ENCODE measurements around the gene RASSF3. TPM values are rescaled to one million over a fixed set of nuclear protein-coding genes. Genes with fewer than 3 reads are reported as not detected.

The RASSF3 gene
- total and polyA plus RNA-seq, 4 donors = 9.4 to 18.7 (median 10.9) TPM

DNA sequence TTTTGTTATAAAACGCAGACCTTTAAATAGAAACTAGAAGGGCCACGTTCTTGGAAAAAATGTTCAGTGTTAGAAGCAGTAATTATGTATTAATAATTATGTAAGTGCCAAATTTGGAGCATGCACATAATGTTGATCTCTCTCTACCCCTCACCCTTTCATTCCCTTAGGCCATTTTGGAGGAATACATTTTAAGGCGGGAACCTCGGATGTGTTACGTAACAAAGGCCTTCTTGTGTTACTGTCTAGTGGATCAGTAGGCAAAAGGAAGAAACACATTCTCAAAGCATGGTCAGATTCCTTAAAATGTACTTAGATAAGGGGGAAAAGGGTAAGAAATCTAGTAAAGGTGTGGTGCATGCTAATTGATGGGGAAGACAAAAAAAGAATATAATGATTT lies 52.7 kb downstream of the RASSF3 start:
- WGBS (ENCODE audit: insufficient coverage) = no CpG with 5 or more reads among the region's 5 CpGs
- DNase-seq (ENCODE audit: low read depth in 4 of 6, low spot score in 6 of 6) = no peak
- Histone ChIP-seq H3K4me1 (ENCODE audit: control insufficient read depth, insufficient read depth, low read length) (no peaks in the 10 kb centered on the region), H3K27me3 (ENCODE audit: control insufficient read depth, insufficient read depth, low read length) (no peaks in the 10 kb centered on the region), H3K4me3 (ENCODE audit: low read depth, low read length) (no peak overlapping the region), H3K27ac (ENCODE audit: low read depth, low read length) (no peak overlapping the region), H3K9me3 (ENCODE audit: control insufficient read depth, insufficient read depth, low read length) (no peaks in the 10 kb centered on the region), H3K36me3 (ENCODE audit: control insufficient read depth, insufficient read depth, low read length) (no peaks in the 10 kb centered on the region)

DNA sequence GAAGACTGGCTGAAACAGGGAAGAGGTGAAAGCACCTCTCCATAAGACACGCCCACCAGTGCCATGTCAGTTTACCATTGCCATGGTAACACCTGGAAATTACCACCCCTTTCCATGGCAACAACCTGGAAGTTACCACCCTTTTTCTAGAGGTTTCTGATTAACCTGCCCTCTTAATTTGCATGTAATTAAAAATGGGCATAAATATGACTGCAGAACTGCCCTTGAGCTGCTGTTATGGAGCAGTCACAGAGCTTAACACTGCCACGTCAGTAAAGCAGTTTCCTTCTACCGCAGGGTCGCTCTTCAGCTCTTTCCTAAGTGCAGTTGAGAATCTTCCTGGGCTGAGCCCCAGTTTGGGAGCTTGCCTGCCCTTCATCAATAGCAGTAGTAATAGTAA lies 55.2 kb downstream of the RASSF3 start:
- no peak overlapping the region for H3K4me3 ChIP-seq (ENCODE audit: low read depth, low read length)
- 74% methylated on average over 3 of the region's 4 CpGs for WGBS (ENCODE audit: insufficient coverage)
- no peaks in the 10 kb centered on the region for H3K9me3 ChIP-seq (ENCODE audit: control insufficient read depth, insufficient read depth, low read length)
- no peaks in the 10 kb centered on the region for H3K4me1 ChIP-seq (ENCODE audit: control insufficient read depth, insufficient read depth, low read length)
- no peak for DNase-seq (ENCODE audit: low read depth in 4 of 6, low spot score in 6 of 6)
- H3K27ac ChIP-seq (ENCODE audit: low read depth, low read length) = no peak overlapping the region
- no peaks in the 10 kb centered on the region for H3K27me3 ChIP-seq (ENCODE audit: control insufficient read depth, insufficient read depth, low read length)
- no peaks in the 10 kb centered on the region for H3K36me3 ChIP-seq (ENCODE audit: control insufficient read depth, insufficient read depth, low read length)

DNA sequence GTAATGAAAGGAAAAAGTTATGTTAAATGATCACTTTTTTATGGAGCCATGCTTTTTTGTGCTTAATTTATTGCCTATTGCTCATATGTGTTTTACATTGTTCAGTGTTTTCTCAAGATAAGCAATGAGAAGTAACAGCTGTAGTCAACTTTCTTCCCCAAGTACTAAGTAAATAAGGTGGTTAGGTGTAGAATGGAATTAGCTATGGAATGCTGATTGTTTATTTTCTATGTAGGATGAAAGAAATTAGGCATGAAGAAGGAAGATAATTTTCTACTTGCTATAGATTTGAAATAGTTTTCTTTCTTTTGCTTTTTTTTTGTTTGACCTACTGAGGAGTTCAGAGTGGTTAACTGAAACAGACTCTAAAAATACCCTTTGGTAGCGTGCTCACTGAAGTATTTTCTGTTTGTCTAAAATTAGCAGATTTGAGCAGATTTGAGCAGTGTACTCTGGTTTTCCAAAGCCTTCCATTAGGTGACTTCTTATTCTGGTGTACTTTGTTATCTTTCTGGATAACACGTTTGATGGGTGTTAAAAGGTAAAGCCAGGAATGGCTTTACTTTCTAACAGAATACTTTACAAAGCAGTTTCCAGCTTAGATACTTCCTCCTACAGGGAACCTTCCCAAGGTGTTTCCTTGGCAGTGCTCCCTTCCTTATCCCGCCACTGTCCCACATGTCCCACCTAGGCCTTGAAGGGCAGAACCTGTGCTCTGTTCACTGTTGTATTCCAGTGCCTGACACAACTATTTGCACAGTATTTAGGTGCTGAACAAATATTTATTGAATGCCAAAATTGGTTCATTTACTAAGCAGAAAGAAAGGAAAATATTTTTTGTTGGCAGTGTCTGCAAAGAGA lies 56.0 kb downstream of the RASSF3 start:
- no peaks in the 10 kb centered on the region for H3K27me3 ChIP-seq (ENCODE audit: control insufficient read depth, insufficient read depth, low read length)
- peaks cover 3% of the 10 kb centered on the region for H3K4me1 ChIP-seq (ENCODE audit: control insufficient read depth, insufficient read depth, low read length)
- H3K36me3 ChIP-seq (ENCODE audit: control insufficient read depth, insufficient read depth, low read length) = no peaks in the 10 kb centered on the region
- H3K4me3 ChIP-seq (ENCODE audit: low read depth, low read length) = no peak overlapping the region
- DNase-seq (ENCODE audit: low read depth in 4 of 6, low spot score in 6 of 6) = no peak
- H3K27ac ChIP-seq (ENCODE audit: low read depth, low read length) = no peak overlapping the region
- WGBS (ENCODE audit: insufficient coverage) = 86% methylated on average over 2 of the region's 3 CpGs
- no peaks in the 10 kb centered on the region for H3K9me3 ChIP-seq (ENCODE audit: control insufficient read depth, insufficient read depth, low read length)

DNA sequence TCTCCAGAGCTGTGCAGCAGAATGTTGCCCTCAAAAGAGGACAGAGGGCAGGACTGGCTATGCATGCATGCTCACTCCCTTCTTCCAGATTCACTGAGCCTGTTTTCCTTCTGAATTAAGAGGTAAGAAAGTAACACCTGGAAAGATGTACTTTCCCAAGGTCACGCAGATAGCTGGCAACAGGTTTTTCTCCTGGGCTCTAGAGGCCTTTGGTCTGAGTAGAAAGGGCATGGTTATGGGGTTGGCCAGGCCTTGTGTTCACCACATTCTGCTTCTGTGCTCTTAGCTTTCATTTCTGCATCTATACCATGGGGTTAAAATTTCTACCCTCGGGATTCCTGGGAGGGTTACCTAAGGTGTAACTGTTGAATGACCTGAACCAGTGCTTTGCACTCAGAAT lies 57.5 kb downstream of the RASSF3 start:
- Histone ChIP-seq H3K4me3 (ENCODE audit: low read depth, low read length) (no peak overlapping the region), H3K9me3 (ENCODE audit: control insufficient read depth, insufficient read depth, low read length) (no peaks in the 10 kb centered on the region), H3K36me3 (ENCODE audit: control insufficient read depth, insufficient read depth, low read length) (no peaks in the 10 kb centered on the region), H3K27ac (ENCODE audit: low read depth, low read length) (no peak overlapping the region), H3K4me1 (ENCODE audit: control insufficient read depth, insufficient read depth, low read length) (peaks cover 8% of the 10 kb centered on the region), H3K27me3 (ENCODE audit: control insufficient read depth, insufficient read depth, low read length) (no peaks in the 10 kb centered on the region)
- no peak for DNase-seq (ENCODE audit: low read depth in 4 of 6, low spot score in 6 of 6)
- WGBS (ENCODE audit: insufficient coverage) = no CpG with 5 or more reads among the region's 2 CpGs

DNA sequence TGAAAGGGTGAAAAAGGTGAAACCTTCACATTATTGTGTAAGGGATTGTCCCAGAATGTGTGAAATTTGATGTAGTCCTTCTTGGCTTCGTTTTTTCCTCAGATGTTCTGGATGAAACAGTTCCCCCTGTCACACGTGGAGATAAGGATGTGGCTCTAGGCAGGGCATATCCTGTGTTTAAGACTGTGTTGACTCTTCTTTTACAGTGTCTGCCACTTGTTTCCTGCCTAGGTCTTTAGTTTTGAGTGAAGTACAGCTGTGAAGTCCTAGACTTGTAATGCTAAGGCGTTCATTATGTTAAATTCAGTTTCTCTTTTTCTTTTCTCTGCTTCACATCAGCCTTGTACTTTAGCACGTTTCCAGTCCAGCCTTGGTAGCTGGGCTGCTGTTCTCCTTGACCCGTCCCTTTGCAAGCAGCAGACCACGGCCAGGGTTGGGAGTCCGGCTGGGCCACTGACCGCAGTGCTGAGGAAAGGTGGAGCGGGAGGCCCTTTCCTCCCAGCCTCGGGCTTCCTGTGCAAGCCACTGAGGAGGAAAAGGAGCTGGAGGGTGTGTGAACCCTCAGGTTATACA lies 59.1 kb downstream of the RASSF3 start:
- no peaks in the 10 kb centered on the region for H3K27me3 ChIP-seq (ENCODE audit: control insufficient read depth, insufficient read depth, low read length)
- no peak for DNase-seq (ENCODE audit: low read depth in 4 of 6, low spot score in 6 of 6)
- no peaks in the 10 kb centered on the region for H3K36me3 ChIP-seq (ENCODE audit: control insufficient read depth, insufficient read depth, low read length)
- 51% methylated on average over 2 of the region's 10 CpGs for WGBS (ENCODE audit: insufficient coverage)
- H3K4me3 ChIP-seq (ENCODE audit: low read depth, low read length) = no peak overlapping the region
- H3K27ac ChIP-seq (ENCODE audit: low read depth, low read length) = peak overlapping the region; percentile 2
- no peaks in the 10 kb centered on the region for H3K9me3 ChIP-seq (ENCODE audit: control insufficient read depth, insufficient read depth, low read length)
- peaks cover 16% of the 10 kb centered on the region for H3K4me1 ChIP-seq (ENCODE audit: control insufficient read depth, insufficient read depth, low read length)

DNA sequence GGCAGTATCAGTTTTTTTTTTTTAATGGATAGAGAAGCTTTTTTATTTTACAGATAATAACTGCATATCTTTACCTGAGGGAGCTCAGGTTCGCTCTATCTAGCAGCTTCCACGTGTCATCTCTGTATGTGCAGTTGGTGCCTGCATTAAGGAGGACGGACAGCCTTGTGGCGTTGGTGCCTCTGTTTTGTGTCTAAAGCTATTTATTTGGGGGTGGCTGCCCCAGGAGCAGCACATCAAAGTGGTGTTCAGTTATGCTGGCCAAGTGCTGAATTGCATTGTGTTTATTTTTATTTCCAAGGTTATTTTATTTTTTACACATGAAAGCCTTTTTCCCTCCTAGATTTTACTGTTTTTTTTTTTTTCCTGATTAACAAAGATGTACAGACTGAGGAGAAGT lies 59.7 kb downstream of the RASSF3 start:
- WGBS (ENCODE audit: insufficient coverage) = 36% methylated on average over 2 of the region's 4 CpGs
- Histone ChIP-seq H3K9me3 (ENCODE audit: control insufficient read depth, insufficient read depth, low read length) (no peaks in the 10 kb centered on the region), H3K36me3 (ENCODE audit: control insufficient read depth, insufficient read depth, low read length) (no peaks in the 10 kb centered on the region), H3K27ac (ENCODE audit: low read depth, low read length) (no peak overlapping the region), H3K4me1 (ENCODE audit: control insufficient read depth, insufficient read depth, low read length) (peaks cover 19% of the 10 kb centered on the region), H3K4me3 (ENCODE audit: low read depth, low read length) (no peak overlapping the region), H3K27me3 (ENCODE audit: control insufficient read depth, insufficient read depth, low read length) (no peaks in the 10 kb centered on the region)
- DNase-seq (ENCODE audit: low read depth in 4 of 6, low spot score in 6 of 6) = peak in 1 of 6 donors; percentile 23

DNA sequence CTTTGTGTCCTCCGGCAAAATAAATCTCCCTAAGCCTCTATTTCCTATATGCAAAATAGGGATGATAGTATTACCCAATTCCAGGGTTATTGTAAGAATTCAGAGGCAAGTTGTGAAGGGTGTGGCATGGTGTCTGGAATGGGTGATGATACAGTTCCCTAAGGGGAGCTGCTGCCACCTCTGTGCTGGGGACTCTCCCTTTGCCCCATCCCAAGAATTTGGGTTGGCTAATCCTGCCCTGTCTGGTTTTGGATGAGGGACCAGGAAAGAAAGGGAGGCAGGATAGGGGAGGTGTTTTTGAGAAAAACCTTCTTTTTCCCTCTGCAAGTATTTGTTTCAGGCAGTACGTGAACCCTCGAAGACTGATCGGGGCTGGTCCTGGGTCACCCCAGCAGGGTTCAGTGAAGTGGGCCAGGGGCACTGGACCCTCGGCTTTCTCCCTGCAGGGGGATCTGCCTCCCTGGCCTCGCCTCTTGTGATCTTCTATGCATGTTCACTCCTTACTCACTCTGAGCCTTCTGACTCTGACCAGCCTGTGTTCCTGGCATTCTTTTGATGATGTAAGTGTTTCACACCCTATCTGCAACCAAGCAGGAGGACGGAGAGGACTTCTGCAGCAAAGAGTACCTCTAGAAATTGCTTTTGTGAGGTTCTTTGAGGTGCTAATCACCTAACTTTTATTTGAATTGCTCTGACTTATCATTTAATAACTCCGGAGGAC lies 60.8 kb downstream of the RASSF3 start:
- Histone ChIP-seq H3K4me1 (ENCODE audit: control insufficient read depth, insufficient read depth, low read length) (peaks cover 19% of the 10 kb centered on the region), H3K9me3 (ENCODE audit: control insufficient read depth, insufficient read depth, low read length) (no peaks in the 10 kb centered on the region), H3K27ac (ENCODE audit: low read depth, low read length) (no peak overlapping the region), H3K4me3 (ENCODE audit: low read depth, low read length) (no peak overlapping the region), H3K27me3 (ENCODE audit: control insufficient read depth, insufficient read depth, low read length) (no peaks in the 10 kb centered on the region), H3K36me3 (ENCODE audit: control insufficient read depth, insufficient read depth, low read length) (no peaks in the 10 kb centered on the region)
- no peak for DNase-seq (ENCODE audit: low read depth in 4 of 6, low spot score in 6 of 6)
- WGBS (ENCODE audit: insufficient coverage) = 75% methylated on average over 4 of the region's 8 CpGs

DNA sequence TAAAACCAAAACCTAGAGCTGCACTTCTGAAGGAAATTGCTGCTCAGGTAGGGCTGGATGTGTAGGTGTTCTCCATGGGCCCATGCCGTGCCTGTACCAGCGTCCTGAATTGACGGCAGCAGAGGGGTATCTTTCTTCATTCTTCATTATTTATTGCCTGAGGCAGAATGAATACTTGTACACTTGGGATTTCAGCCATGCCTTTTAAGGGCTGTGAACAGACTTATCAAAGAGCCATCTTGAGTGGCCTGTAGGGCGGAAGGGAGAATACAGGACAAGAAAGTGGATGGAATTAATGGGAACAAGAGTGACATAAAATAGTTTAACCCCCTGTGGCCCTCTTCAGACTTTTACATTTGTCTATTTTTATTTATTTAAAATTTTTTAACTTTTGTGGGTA lies 61.4 kb downstream of the RASSF3 start:
- Histone ChIP-seq H3K27me3 (ENCODE audit: control insufficient read depth, insufficient read depth, low read length) (no peaks in the 10 kb centered on the region), H3K27ac (ENCODE audit: low read depth, low read length) (no peak overlapping the region), H3K36me3 (ENCODE audit: control insufficient read depth, insufficient read depth, low read length) (no peaks in the 10 kb centered on the region), H3K4me1 (ENCODE audit: control insufficient read depth, insufficient read depth, low read length) (peaks cover 19% of the 10 kb centered on the region), H3K9me3 (ENCODE audit: control insufficient read depth, insufficient read depth, low read length) (no peaks in the 10 kb centered on the region), H3K4me3 (ENCODE audit: low read depth, low read length) (no peak overlapping the region)
- no CpG with 5 or more reads among the region's 4 CpGs for WGBS (ENCODE audit: insufficient coverage)
- DNase-seq (ENCODE audit: low read depth in 4 of 6, low spot score in 6 of 6) = no peak

DNA sequence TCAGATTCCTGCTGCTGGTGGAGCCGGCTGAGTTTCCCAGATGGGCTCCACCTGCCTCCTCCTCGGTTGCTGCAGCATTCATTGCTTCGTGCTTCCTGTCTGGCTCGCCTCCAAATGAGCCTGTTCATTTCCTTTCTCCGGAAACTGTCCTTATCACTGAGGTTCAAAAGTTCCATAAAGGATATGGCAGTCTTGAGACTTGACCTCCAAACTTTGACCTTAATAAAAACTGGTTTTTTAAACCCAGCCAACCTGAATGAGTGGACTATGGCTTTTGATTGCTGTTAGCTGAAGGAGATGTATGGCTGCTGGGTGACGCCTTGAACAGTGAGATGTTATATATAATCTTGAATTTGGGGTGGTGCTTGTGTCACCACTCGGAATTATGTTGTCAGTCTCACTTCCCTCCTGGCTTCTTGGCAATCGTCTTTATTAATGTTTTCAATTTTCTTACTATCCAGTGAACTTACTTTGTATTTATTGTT lies 62.7 kb downstream of the RASSF3 start:
- H3K9me3 ChIP-seq (ENCODE audit: control insufficient read depth, insufficient read depth, low read length) = no peaks in the 10 kb centered on the region
- no peaks in the 10 kb centered on the region for H3K36me3 ChIP-seq (ENCODE audit: control insufficient read depth, insufficient read depth, low read length)
- DNase-seq (ENCODE audit: low read depth in 4 of 6, low spot score in 6 of 6) = peak in 2 of 6 donors; percentile 26 to 41
- peaks cover 19% of the 10 kb centered on the region for H3K4me1 ChIP-seq (ENCODE audit: control insufficient read depth, insufficient read depth, low read length)
- no peak overlapping the region for H3K27ac ChIP-seq (ENCODE audit: low read depth, low read length)
- 23% methylated on average over 4 of the region's 8 CpGs for WGBS (ENCODE audit: insufficient coverage)
- no peaks in the 10 kb centered on the region for H3K27me3 ChIP-seq (ENCODE audit: control insufficient read depth, insufficient read depth, low read length)
- no peak overlapping the region for H3K4me3 ChIP-seq (ENCODE audit: low read depth, low read length)
